Natural killer cell (primary cell): ENCODE measurements around the gene HAPLN3. TPM values are rescaled to one million over a fixed set of nuclear protein-coding genes. Genes with fewer than 3 reads are reported as not detected.

Experiments
- ATAC-seq, 3 donors: fragments of 150-1000 bp in 2 of 3; fragments of 200-7000 bp in 1 of 3; cut with Tn5 transposase; 1 replicate in 1 of 3; 2 replicates in 2 of 3; pipeline ENCODE4 v1.10.0; 2021; ENCODE audit warnings: mild to moderate bottlenecking in 2 of 3, moderate library complexity in 2 of 3
- DNase-seq, 2 donors: peaks; one replicate each; pipeline versions ENCODE4 v3.0.0 to v3.0.0-alpha.2; 2013 to 2021; ENCODE audit warnings: mixed read lengths in 1 of 2
- H3K27ac ChIP-seq: one replicate; pipeline ENCODE4 v1.5.1; 2013; ENCODE audit warnings: mild to moderate bottlenecking, low read length
- H3K27me3 ChIP-seq: one replicate; pipeline ENCODE4 v1.6.1; 2013; ENCODE audit warnings: low read length; ENCODE audit not compliant: control insufficient read depth, insufficient read depth
- H3K36me3 ChIP-seq: one replicate; pipeline ENCODE4 v1.6.1; 2013; ENCODE audit warnings: low read length; ENCODE audit not compliant: control insufficient read depth, insufficient read depth
- H3K4me1 ChIP-seq: one replicate; pipeline ENCODE4 v1.6.1; 2013; ENCODE audit warnings: low read length; ENCODE audit not compliant: control insufficient read depth, insufficient read depth
- H3K4me3 ChIP-seq: one replicate; pipeline ENCODE4 v1.5.1; 2013; ENCODE audit warnings: low read length
- H3K9me3 ChIP-seq: one replicate; pipeline ENCODE4 v1.6.1; 2013; ENCODE audit warnings: low read length; ENCODE audit not compliant: control insufficient read depth, insufficient read depth
- H3K27ac Mint-ChIP-seq, 2 donors: one replicate each; pipeline ENCODE4 v1.8.0; 2022; ENCODE audit warnings: mild to moderate bottlenecking in 2 of 2, mixed read lengths in 2 of 2, moderate library complexity in 1 of 2
- H3K27me3 Mint-ChIP-seq, 2 donors: one replicate each; pipeline ENCODE4 v1.8.0; 2022; ENCODE audit warnings: low read depth in 2 of 2, mixed read lengths in 2 of 2
- H3K36me3 Mint-ChIP-seq: one replicate; pipeline ENCODE4 v1.8.0; 2022; ENCODE audit warnings: mixed read lengths
- H3K4me1 Mint-ChIP-seq, 2 donors: one replicate each; pipeline ENCODE4 v1.8.0; 2022; ENCODE audit warnings: mixed read lengths in 2 of 2
- H3K4me3 Mint-ChIP-seq: one replicate; pipeline ENCODE4 v1.8.0; 2022; ENCODE audit warnings: mild to moderate bottlenecking, moderate library complexity, mixed read lengths
- H3K9me3 Mint-ChIP-seq, 2 donors: one replicate each; pipeline ENCODE4 v1.8.0; 2022; ENCODE audit warnings: mixed read lengths in 2 of 2
- WGBS: methylation state at CpG from one replicate; pipeline ENCODE4 v1.1.7; 2013; ENCODE audit warnings: missing lambda C conversion rate; ENCODE audit not compliant: insufficient coverage; 5-methylcytosine and 5-hydroxymethylcytosine counted together
- intact Hi-C: fragments of 100-400 bp; cut with micrococcal nuclease; formaldehyde crosslinking; loops from one replicate; pipeline ENCODE4 v1.14.2; 2022
- total RNA-seq, 4 donors: library from RNA; stranded (reverse); fragments of 120-200 nt in 1 of 4; gene quantifications; one replicate each; pipeline versions ENCODE4 v1.2.3 to v1.2.4, GENCODE V29; 2013 to 2022
- TF ChIP-seq, protein P1 (sequence below): fragments of 200-600 bp; IDR thresholded peaks from one replicate; pipeline ENCODE4 v1.8.0; 2022; ENCODE audit warnings: antibody characterized with exemption

HAPLN3 gene
- total RNA-seq, 3 donors from 2014 or later (not counting 1 experiment from before 2014, with no cell fraction given), result 10.1 to 10.8 (median 10.4) TPM

DNA sequence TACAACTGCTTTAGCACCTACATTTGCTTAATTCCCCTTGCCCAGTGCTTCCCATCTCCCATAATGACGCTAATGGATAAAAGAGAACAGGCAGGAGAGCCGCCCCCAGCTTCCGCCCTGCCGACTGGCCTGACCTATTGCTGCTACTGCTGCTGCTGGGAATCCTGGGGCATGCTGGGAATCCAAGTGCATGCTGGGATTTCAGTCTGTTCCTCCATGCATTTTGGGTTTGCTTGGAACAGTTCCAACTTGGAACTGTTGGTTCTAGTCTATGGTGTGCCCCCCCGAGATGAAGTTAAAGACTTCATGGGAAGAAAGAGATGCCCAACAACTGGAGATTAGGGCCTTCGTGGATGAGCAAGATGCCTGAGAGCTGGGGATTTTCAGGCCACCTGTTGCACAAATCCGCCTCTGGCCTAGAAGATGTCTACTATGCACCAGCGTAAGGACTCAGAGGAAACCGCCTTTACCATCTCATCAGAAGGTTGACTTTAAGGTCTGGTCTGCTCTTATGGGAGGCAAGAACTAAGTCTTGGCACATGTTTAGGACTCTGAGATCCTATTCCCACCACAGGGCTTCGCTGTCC lies 29.0 kb downstream of the HAPLN3 start:
- no peak overlapping the region for H3K27ac ChIP-seq

DNA sequence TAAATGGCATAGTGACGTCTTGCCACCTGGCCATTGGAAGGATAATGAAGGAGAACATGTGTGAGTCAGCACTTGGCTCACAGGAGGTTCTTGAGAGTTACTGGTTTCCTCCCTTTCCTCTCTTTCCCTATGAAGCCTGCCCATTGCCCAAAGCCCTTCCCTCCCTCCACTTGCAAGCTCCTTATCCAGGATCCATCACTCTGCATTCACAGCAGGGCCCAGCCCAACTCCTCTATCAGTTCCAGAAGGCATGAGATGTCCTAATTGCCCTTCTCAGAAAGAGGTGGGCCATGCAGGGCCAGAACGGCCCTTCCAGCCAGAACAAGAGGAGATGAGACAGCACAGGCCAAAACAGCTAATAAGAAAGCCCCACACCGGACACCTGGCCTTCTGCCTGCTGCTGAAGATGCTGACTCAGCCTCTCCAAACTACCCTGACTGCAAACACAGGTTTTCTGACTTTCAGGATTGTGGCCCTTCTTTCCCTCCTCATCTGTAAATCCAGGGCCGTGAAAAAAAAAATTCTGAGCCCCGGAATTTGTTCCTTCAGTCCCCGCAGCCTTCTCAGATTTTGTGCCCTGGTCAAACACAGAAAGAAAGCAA lies 29.7 kb downstream of the HAPLN3 start:
- Mint-ChIP-seq H3K27ac (no peak overlapping the region), H3K9me3 (no peaks in the 10 kb centered on the region), H3K27me3 (peaks cover 8 to 13% of the 10 kb centered on the region in 2 donors), H3K36me3 (no peaks in the 10 kb centered on the region), H3K4me3 (no peak overlapping the region), H3K4me1 (no peaks in the 10 kb centered on the region)
- 86% methylated on average over 5 of the region's 6 CpGs for WGBS
- Histone ChIP-seq H3K36me3 (no peaks in the 10 kb centered on the region), H3K27ac (no peak overlapping the region), H3K4me3 (no peak overlapping the region), H3K27me3 (no peaks in the 10 kb centered on the region), H3K9me3 (no peaks in the 10 kb centered on the region), H3K4me1 (no peaks in the 10 kb centered on the region)
- no peak for DNase-seq
- TF ChIP-seq, protein P1, sequence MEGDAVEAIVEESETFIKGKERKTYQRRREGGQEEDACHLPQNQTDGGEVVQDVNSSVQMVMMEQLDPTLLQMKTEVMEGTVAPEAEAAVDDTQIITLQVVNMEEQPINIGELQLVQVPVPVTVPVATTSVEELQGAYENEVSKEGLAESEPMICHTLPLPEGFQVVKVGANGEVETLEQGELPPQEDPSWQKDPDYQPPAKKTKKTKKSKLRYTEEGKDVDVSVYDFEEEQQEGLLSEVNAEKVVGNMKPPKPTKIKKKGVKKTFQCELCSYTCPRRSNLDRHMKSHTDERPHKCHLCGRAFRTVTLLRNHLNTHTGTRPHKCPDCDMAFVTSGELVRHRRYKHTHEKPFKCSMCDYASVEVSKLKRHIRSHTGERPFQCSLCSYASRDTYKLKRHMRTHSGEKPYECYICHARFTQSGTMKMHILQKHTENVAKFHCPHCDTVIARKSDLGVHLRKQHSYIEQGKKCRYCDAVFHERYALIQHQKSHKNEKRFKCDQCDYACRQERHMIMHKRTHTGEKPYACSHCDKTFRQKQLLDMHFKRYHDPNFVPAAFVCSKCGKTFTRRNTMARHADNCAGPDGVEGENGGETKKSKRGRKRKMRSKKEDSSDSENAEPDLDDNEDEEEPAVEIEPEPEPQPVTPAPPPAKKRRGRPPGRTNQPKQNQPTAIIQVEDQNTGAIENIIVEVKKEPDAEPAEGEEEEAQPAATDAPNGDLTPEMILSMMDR, result no peak
- intact Hi-C loops, result no loop called here
- no peak for ATAC-seq

More for the DNA sequence above, 29.0 kb downstream of the HAPLN3 start:
- Mint-ChIP-seq H3K9me3 (no peaks in the 10 kb centered on the region), H3K4me1 (no peaks in the 10 kb centered on the region), H3K27me3 (peaks cover 8 to 13% of the 10 kb centered on the region in 2 donors), H3K27ac (no peak overlapping the region), H3K4me3 (no peak overlapping the region), H3K36me3 (no peaks in the 10 kb centered on the region)
- TF ChIP-seq, protein P1, result no peak
- no peaks in the 10 kb centered on the region for H3K4me1 ChIP-seq
- no peak overlapping the region for H3K4me3 ChIP-seq
- 92% methylated on average over 10 of the region's 10 CpGs for WGBS
- no peaks in the 10 kb centered on the region for H3K9me3 ChIP-seq
- no peaks in the 10 kb centered on the region for H3K36me3 ChIP-seq
- no peak for DNase-seq
- intact Hi-C loops, result no loop called here
- no peaks in the 10 kb centered on the region for H3K27me3 ChIP-seq
- ATAC-seq, result no peak

DNA sequence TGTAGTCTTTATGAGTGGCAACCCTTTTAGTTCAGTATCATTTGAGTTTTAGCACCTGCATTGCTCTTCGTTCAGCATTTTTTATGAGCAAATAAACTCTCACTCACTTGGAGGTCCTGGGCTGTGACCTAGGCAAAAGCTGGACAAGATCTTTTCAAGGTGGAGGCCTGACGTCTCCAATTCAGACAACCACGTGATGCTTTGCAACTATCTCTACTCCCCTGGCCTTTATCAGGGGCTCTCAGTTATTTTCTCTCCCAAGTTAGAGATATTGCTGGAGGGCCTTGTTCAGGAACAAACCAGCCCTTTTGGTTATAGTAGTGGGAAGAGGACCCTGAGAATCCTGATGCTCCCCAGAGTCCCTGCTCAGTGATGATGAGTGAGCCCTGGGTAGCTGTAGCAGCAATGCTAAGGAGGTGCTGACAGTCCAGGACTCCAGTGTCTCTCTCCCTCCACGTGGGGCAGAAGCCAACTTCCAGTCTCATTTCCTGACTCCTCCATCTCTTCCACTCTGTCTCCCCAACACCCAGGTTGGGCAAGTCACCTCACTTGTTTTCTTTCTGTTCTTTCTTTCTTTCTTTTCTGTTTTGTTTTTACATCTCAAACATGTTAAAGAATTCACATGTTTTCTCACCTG lies 30.4 kb downstream of the HAPLN3 start:
- Histone ChIP-seq H3K36me3 (no peaks in the 10 kb centered on the region), H3K4me3 (no peak overlapping the region), H3K9me3 (no peaks in the 10 kb centered on the region), H3K27ac (no peak overlapping the region), H3K4me1 (no peaks in the 10 kb centered on the region), H3K27me3 (no peaks in the 10 kb centered on the region)
- Mint-ChIP-seq H3K4me1 (no peaks in the 10 kb centered on the region), H3K4me3 (no peak overlapping the region), H3K27ac (no peak overlapping the region), H3K9me3 (no peaks in the 10 kb centered on the region), H3K27me3 (peaks cover 8 to 13% of the 10 kb centered on the region in 2 donors), H3K36me3 (no peaks in the 10 kb centered on the region)
- TF ChIP-seq, protein P1, result no peak
- WGBS, result 76% methylated on average over 4 of the region's 4 CpGs
- intact Hi-C loops, result no loop called here
- no peak for ATAC-seq
- no peak for DNase-seq
